Small intestine (tissue), 7 donors: Measurements from ENCODE around the gene KCNV2. TPM values are rescaled to one million over a fixed set of nuclear protein-coding genes. Genes with fewer than 3 reads are reported as not detected.
A peak's percentile ranks its signal among the peaks of the same experiment; 100 is the strongest.

Source experiments
- DNase-seq, 2 donors: peaks; one replicate each; pipeline versions ENCODE4 v3.0.0 to v3.0.0-alpha.2; 2013
- FAIRE-seq: peaks from 2 replicates; lab custom pipeline; 2012; peaks lifted over from hg19 to GRCh38; lab: Jason Lieb, UNC
- H3K27ac ChIP-seq, 3 donors: one replicate each; pipeline ENCODE4 v1.5.1; 2013; ENCODE audit warnings: low read length in 2 of 3, mild to moderate bottlenecking in 2 of 3, control low read depth in 1 of 3, inconsistent platforms in 1 of 3, low read depth in 1 of 3, moderate library complexity in 1 of 3
- H3K27me3 ChIP-seq, 3 donors: one replicate each; pipeline ENCODE4 v1.6.1; 2013; ENCODE audit warnings: low read length in 3 of 3, inconsistent platforms in 1 of 3; ENCODE audit not compliant: control insufficient read depth in 3 of 3, insufficient read depth in 3 of 3
- H3K36me3 ChIP-seq, 3 donors: one replicate each; pipeline ENCODE4 v1.6.1; 2013; ENCODE audit warnings: low read length in 3 of 3, inconsistent platforms in 1 of 3, low read depth in 1 of 3, mild to moderate bottlenecking in 1 of 3, moderate library complexity in 1 of 3; ENCODE audit not compliant: control insufficient read depth in 3 of 3, insufficient read depth in 2 of 3
- H3K4me1 ChIP-seq, 3 donors: one replicate each; pipeline ENCODE4 v1.6.1; 2013; ENCODE audit warnings: low read length in 2 of 3, inconsistent platforms in 1 of 3, low read depth in 1 of 3, mild to moderate bottlenecking in 1 of 3, moderate library complexity in 1 of 3; ENCODE audit not compliant: control insufficient read depth in 3 of 3, insufficient read depth in 2 of 3
- H3K4me3 ChIP-seq, 3 donors: one replicate each; pipeline ENCODE4 v1.5.1; 2013; ENCODE audit warnings: low read length in 3 of 3, control low read depth in 1 of 3, inconsistent platforms in 1 of 3, low read depth in 1 of 3, mild to moderate bottlenecking in 1 of 3, moderate library complexity in 1 of 3
- H3K9me3 ChIP-seq, 2 donors: one replicate each; pipeline ENCODE4 v1.6.1; 2013; ENCODE audit warnings: low read depth in 1 of 2, low read length in 1 of 2; ENCODE audit not compliant: control insufficient read depth in 2 of 2, insufficient read depth in 1 of 2
- WGBS, 3 donors: extraction: QIAGEN DNeasy Blood & Tissue Kit; methylation state at CpG; one replicate each; pipeline ENCODE4 v1.1.7; 2013; 5-methylcytosine and 5-hydroxymethylcytosine counted together
- polyA plus RNA-seq, 4 donors: library from polyadenylated mRNA; stranded (reverse) in 3 of 4; unstranded in 1 of 4; fragments of 200-250 nt in 3 of 4; fragments of 120-200 nt in 1 of 4; gene quantifications; one replicate each; pipeline versions ENCODE4 v1.2.1 to v1.2.3, GENCODE V29; 2013
- donor health status: healthy with polysubstance abuse.
- donor health status: control.
- donor health status: control.
- donor health status: Bipolar disorder and iron deficiency.
- donor health status: healthy.

Gene KCNV2
- polyA plus RNA-seq, 4 donors: 0.18 TPM; not detected in 3

- Histone ChIP-seq H3K27ac (no peak overlapping the region), H3K9me3 (no peaks in the 10 kb centered on the region), H3K4me1 (no peaks in the 10 kb centered on the region), H3K27me3 (peaks cover 0 to 15% (median 0%) of the 10 kb centered on the region in 3 donors), H3K36me3 (peaks cover 0 to 3% (median 0%) of the 10 kb centered on the region in 3 donors), H3K4me3 (no peak overlapping the region)
- DNase-seq (no peak), FAIRE-seq (no peak)
- WGBS, 3 donors: 72 to 90% (median 81%) methylated on average over 2 of the region's 2 CpGs
Observed at GRCh38 chr9:2758162-2758897, 41.0 kb downstream of the KCNV2 start.

GRCh38 chr9:2758898-2759510 is 41.7 kb downstream of the KCNV2 start:
- no peak overlapping the region for H3K27ac ChIP-seq
- DNase-seq (no peak), FAIRE-seq (no peak)
- WGBS, 3 donors: 0 to 92% (median 11%) methylated on average over 1 of the region's 1 CpG
- no peaks in the 10 kb centered on the region for H3K9me3 ChIP-seq
- H3K4me1 ChIP-seq: no peaks in the 10 kb centered on the region
- H3K27me3 ChIP-seq: peaks cover 0 to 16% (median 0%) of the 10 kb centered on the region in 3 donors
- no peak overlapping the region for H3K4me3 ChIP-seq
- peaks cover 0 to 3% (median 0%) of the 10 kb centered on the region in 3 donors for H3K36me3 ChIP-seq

GRCh38 chr9:2761424-2761823 is 44.1 kb downstream of the KCNV2 start:
- no peaks in the 10 kb centered on the region for H3K9me3 ChIP-seq
- DNase-seq (no peak), FAIRE-seq (no peak)
- H3K36me3 ChIP-seq: peaks cover 0 to 3% (median 0%) of the 10 kb centered on the region in 3 donors
- no peaks in the 10 kb centered on the region for H3K4me1 ChIP-seq
- WGBS, 3 donors: 90 to 96% (median 91%) methylated on average over 4 of the region's 4 CpGs
- no peak overlapping the region for H3K27ac ChIP-seq
- peaks cover 0 to 32% (median 0%) of the 10 kb centered on the region in 3 donors for H3K27me3 ChIP-seq
- H3K4me3 ChIP-seq: no peak overlapping the region

- no peak overlapping the region for H3K4me3 ChIP-seq
- FAIRE-seq (no peak), DNase-seq (peak in 1 of 2 donors; percentile 8)
- H3K4me1 ChIP-seq: peaks cover 0 to 3% (median 0%) of the 10 kb centered on the region in 3 donors
- 70 to 87% (median 80%) methylated on average over 4 of the region's 4 CpGs for WGBS, 3 donors
- H3K36me3 ChIP-seq: peaks cover 0 to 4% (median 0%) of the 10 kb centered on the region in 3 donors
- peak overlapping the region in 1 of 3 donors; percentile 45 for H3K27ac ChIP-seq
- no peaks in the 10 kb centered on the region for H3K9me3 ChIP-seq
- peaks cover 0 to 48% (median 0%) of the 10 kb centered on the region in 3 donors for H3K27me3 ChIP-seq
Observed at GRCh38 chr9:2764353-2764752, 47.0 kb downstream of the KCNV2 start.

- Histone ChIP-seq H3K4me3 (no peak overlapping the region), H3K27ac (no peak overlapping the region), H3K4me1 (peaks cover 0 to 3% (median 0%) of the 10 kb centered on the region in 3 donors), H3K36me3 (peaks cover 0 to 7% (median 2%) of the 10 kb centered on the region in 3 donors), H3K27me3 (peaks cover 0 to 54% (median 0%) of the 10 kb centered on the region in 3 donors), H3K9me3 (no peaks in the 10 kb centered on the region)
- DNase-seq: no peak
- 69 to 86% (median 76%) methylated on average over 4 of the region's 4 CpGs for WGBS, 3 donors
- no peak for FAIRE-seq
Observed at GRCh38 chr9:2765250-2765880, 48.1 kb downstream of the KCNV2 start.

- H3K27ac ChIP-seq: no peak overlapping the region
- DNase-seq: peak; percentile 5 to 18
- H3K36me3 ChIP-seq: peaks cover 2 to 7% (median 3%) of the 10 kb centered on the region in 3 donors
- H3K27me3 ChIP-seq: peaks cover 0 to 47% (median 0%) of the 10 kb centered on the region in 3 donors
- peaks cover 0 to 3% (median 0%) of the 10 kb centered on the region in 3 donors for H3K4me1 ChIP-seq
- WGBS, 3 donors: 62 to 69% (median 63%) methylated on average over 7 of the region's 7 CpGs
- FAIRE-seq: no peak
- no peak overlapping the region for H3K4me3 ChIP-seq
- H3K9me3 ChIP-seq: no peaks in the 10 kb centered on the region
Observed at GRCh38 chr9:2767800-2768677, 50.7 kb downstream of the KCNV2 start.

GRCh38 chr9:2771087-2771486 is 53.8 kb downstream of the KCNV2 start:
- 12 to 54% (median 36%) methylated on average over 3 of the region's 3 CpGs for WGBS, 3 donors
- Histone ChIP-seq H3K27me3 (peaks cover 0 to 32% (median 0%) of the 10 kb centered on the region in 3 donors), H3K4me1 (peaks cover 0 to 3% (median 0%) of the 10 kb centered on the region in 3 donors), H3K4me3 (no peak overlapping the region), H3K27ac (no peak overlapping the region), H3K36me3 (peaks cover 2 to 11% (median 6%) of the 10 kb centered on the region in 3 donors), H3K9me3 (peaks cover 0 to 5% of the 10 kb centered on the region in 2 donors)
- DNase-seq (peak; percentile 32 to 87), FAIRE-seq (no peak)
